HG02885 (cell line): ENCODE results near the gene BAHCC1.

ENCODE experiments used
- ATAC-seq: cut with Tn5 transposase; IDR thresholded peaks from one replicate; pipeline ENCODE4 v1.9.1; 2021; ENCODE audit warnings: mild to moderate bottlenecking; ENCODE audit not compliant: unreplicated experiment, poor library complexity

The BAHCC1 gene

GRCh38 chr17:81437191-81437651 is 42.0 kb downstream of the BAHCC1 start:
- no peak for ATAC-seq

GRCh38 chr17:81438007-81438659 is 42.9 kb downstream of the BAHCC1 start:
- ATAC-seq = no peak

GRCh38 chr17:81438688-81439087 is 43.4 kb downstream of the BAHCC1 start:
- no peak for ATAC-seq

- no peak for ATAC-seq
Measured at GRCh38 chr17:81440051-81440471, 44.8 kb downstream of the BAHCC1 start.

- ATAC-seq = no peak
Measured at GRCh38 chr17:81440511-81441244, 45.4 kb downstream of the BAHCC1 start.

- no peak for ATAC-seq
Measured at GRCh38 chr17:81442791-81443190, 47.5 kb downstream of the BAHCC1 start.

- no peak for ATAC-seq
Measured at GRCh38 chr17:81443269-81443668, 48.0 kb downstream of the BAHCC1 start.

GRCh38 chr17:81444610-81445339 is 49.5 kb downstream of the BAHCC1 start:
- no peak for ATAC-seq

GRCh38 chr17:81445642-81446503 is 50.6 kb downstream of the BAHCC1 start:
- ATAC-seq = no peak

- no peak for ATAC-seq
Measured at GRCh38 chr17:81447331-81447933, 52.2 kb downstream of the BAHCC1 start.

GRCh38 chr17:81448442-81448841 is 53.2 kb downstream of the BAHCC1 start:
- no peak for ATAC-seq

GRCh38 chr17:81448950-81449349 is 53.7 kb downstream of the BAHCC1 start:
- ATAC-seq = no peak

GRCh38 chr17:81449351-81449750 is 54.1 kb downstream of the BAHCC1 start:
- ATAC-seq = no peak

GRCh38 chr17:81451823-81452222 is 56.6 kb downstream of the BAHCC1 start:
- no peak for ATAC-seq

- ATAC-seq = no peak
Measured at GRCh38 chr17:81452551-81452950, 57.3 kb downstream of the BAHCC1 start.

GRCh38 chr17:81453076-81453475 is 57.8 kb downstream of the BAHCC1 start:
- ATAC-seq = no peak

- no peak for ATAC-seq
Measured at GRCh38 chr17:81453712-81454111, 58.5 kb downstream of the BAHCC1 start.

GRCh38 chr17:81454473-81454872 is 59.2 kb downstream of the BAHCC1 start:
- ATAC-seq = no peak

- no peak for ATAC-seq
Measured at GRCh38 chr17:81455387-81455786, 60.1 kb downstream of the BAHCC1 start.

GRCh38 chr17:81456091-81456490 is 60.8 kb downstream of the BAHCC1 start:
- ATAC-seq = no peak
